GM12878 (cell line): ENCODE results near the gene SKAP1. TPM values are rescaled to one million over a fixed set of nuclear protein-coding genes. Genes with fewer than 3 reads are reported as not detected.

Experiments used
- ATAC-seq: fragments of 200-7000 bp; cut with Tn5 transposase; 3 replicates; pipeline ENCODE4 v1.9.1; 2020; ENCODE audit warnings: mild to moderate bottlenecking, moderate library complexity
- BruUV-seq: library from RNA; stranded (reverse); fragments of 400-500 nt; replicated peaks from 2 replicates; lab custom pipeline; 2021; lab: Mats Ljungman, UMichigan
- CTCF ChIA-PET: fragments of 300-600 bp; sonication (Branson Sonifier 250); formaldehyde crosslinking; extraction: SDS; loops from one replicate; lab custom pipeline; 2021; ENCODE audit warnings: inconsistent platforms; lab: Yijun Ruan, JAX
- POLR2A ChIA-PET: fragments of 350-600 bp; formaldehyde crosslinking; extraction: SDS; loops from one replicate; lab custom pipeline; 2021; ENCODE audit warnings: inconsistent platforms; lab: Charles Lee
- RAD21 ChIA-PET: fragments of 300-600 bp; sonication (Branson Sonifier 250); formaldehyde crosslinking; loops from one replicate; lab custom pipeline; 2023; ENCODE audit warnings: antibody characterized with exemption; ENCODE audit not compliant: unreplicated experiment; lab: Charles Lee
- SMC1A ChIA-PET: fragments of 300-600 bp; sonication (Branson Sonifier 250); formaldehyde crosslinking; loops from one replicate; lab custom pipeline; 2023; ENCODE audit not compliant: unreplicated experiment, uncharacterized antibody; lab: Charles Lee
- DNase-seq: peaks from one replicate; pipeline ENCODE4 v3.0.0-alpha.2; 2011; ENCODE audit warnings: low read depth, low spot score
- FAIRE-seq: peaks from 3 replicates; lab custom pipeline; 2011; peaks lifted over from hg19 to GRCh38; lab: Jason Lieb, UNC
- H2AFZ ChIP-seq: 2 replicates; pipeline ENCODE4 v1.6.0; 2011; ENCODE audit warnings: low read depth, low read length, control low read depth; ENCODE audit not compliant: control insufficient read depth
- H3K27ac ChIP-seq: 2 replicates; pipeline ENCODE4 v1.5.1; 2011; ENCODE audit warnings: control low read depth; ENCODE audit not compliant: control insufficient read depth, insufficient read depth
- H3K27me3 ChIP-seq, 2 experiments: replicated peaks in 1 of 2; 2 replicates each; pipeline versions ENCODE4 v1.6.0 to v1.6.1; 2011; ENCODE audit warnings: low read length in 1 of 2; ENCODE audit not compliant: control insufficient read depth in 2 of 2, insufficient read depth in 2 of 2
- H3K36me3 ChIP-seq, 2 experiments: 2 replicates each; pipeline ENCODE4 v1.5.1; 2011; ENCODE audit warnings: low read length in 1 of 2; ENCODE audit not compliant: control insufficient read depth in 2 of 2, insufficient read depth in 2 of 2
- H3K4me1 ChIP-seq: 2 replicates; pipeline ENCODE4 v1.6.1; 2011; ENCODE audit warnings: mild to moderate bottlenecking, low read length, moderate library complexity, mixed read lengths; ENCODE audit not compliant: control insufficient read depth, insufficient read depth
- H3K4me2 ChIP-seq: 2 replicates; pipeline ENCODE4 v1.6.0; 2011; ENCODE audit warnings: control low read depth; ENCODE audit not compliant: control insufficient read depth, insufficient read depth
- H3K4me3 ChIP-seq: fragments of 200-600 bp; sonication (generic); 2 replicates; pipeline ENCODE4 v1.5.1; 2016
- H3K79me2 ChIP-seq: 2 replicates; pipeline ENCODE4 v1.6.0; 2011; ENCODE audit warnings: low read length; ENCODE audit not compliant: control insufficient read depth, insufficient read depth
- H3K9ac ChIP-seq: 2 replicates; pipeline ENCODE4 v1.8.0; 2011; ENCODE audit warnings: low read length, control low read depth, mixed read lengths; ENCODE audit not compliant: control insufficient read depth, insufficient read depth
- H3K9me3 ChIP-seq: replicated peaks from 3 replicates; pipeline ENCODE4 v1.5.1; 2011; ENCODE audit warnings: mild to moderate bottlenecking, low read length; ENCODE audit not compliant: control insufficient read depth, insufficient read depth
- H4K20me1 ChIP-seq: 2 replicates; pipeline ENCODE4 v1.6.0; 2011; ENCODE audit not compliant: control insufficient read depth, insufficient read depth
- ATF2 ChIP-seq: IDR thresholded peaks from 2 replicates; pipeline ENCODE4 v1.6.1; 2012; ENCODE audit warnings: low read length, inconsistent platforms
- E2F8 ChIP-seq: fragments of 450-650 bp; IDR thresholded peaks from 2 replicates; pipeline ENCODE4 v1.6.1; 2018; ENCODE audit warnings: mild to moderate bottlenecking, low read depth, moderate library complexity; ENCODE audit not compliant: partially characterized antibody
- WGBS: methylation state at CpG from one replicate; pipeline ENCODE4 v1.1.6; 2016; ENCODE audit warnings: low lambda C conversion rate; ENCODE audit not compliant: insufficient replicate concordance, insufficient coverage; ENCODE audit errors: missing lambda C conversion rate; 5-methylcytosine and 5-hydroxymethylcytosine counted together
- in situ Hi-C: fragments of 300-500 bp; cut with MboI; formaldehyde crosslinking; loops from 9 replicates; pipeline ENCODE4 v1.14.3; 2018; ENCODE audit warnings: mixed read lengths
- intact Hi-C: fragments of 100-400 bp; cut with micrococcal nuclease; formaldehyde crosslinking; loops from one replicate; pipeline ENCODE4 v1.14.2; 2022; ENCODE audit not compliant: unreplicated experiment
- polyA plus RNA-seq, 11 experiments: library from polyadenylated mRNA; depleted of rRNA in 4 of 11; unstranded in 6 of 11; stranded (reverse) in 5 of 11; fragments of >200 nt; fragmentation: Nextera tagmentation in 4 of 11; fragmentation: Illumina TruSeq in 1 of 11; extraction: Ambion mirVana in 4 of 11; extraction: Trizol in 1 of 11; gene quantifications; 1 replicate in 1 of 11; 2 replicates in 10 of 11; pipeline versions ENCODE4 v1.2.1 to v1.2.3, GENCODE V29; 2011 to 2016; ENCODE audit warnings: inconsistent platforms in 2 of 11, missing spikeins in 2 of 11, low read depth in 1 of 11
- total RNA-seq, 4 experiments: library from RNA; depleted of rRNA in 3 of 4; stranded (reverse); fragments of >200 nt in 3 of 4; fragmentation: Illumina TruSeq in 1 of 4; extraction: Trizol in 1 of 4; gene quantifications; 2 replicates each; pipeline versions ENCODE4 v1.2.1 to v1.2.3, GENCODE V29; 2013 to 2021

Gene SKAP1
- total and polyA plus RNA-seq, 10 of the 15 experiments (the other 5 are each of a cell fraction or from before 2014, with no cell fraction given) = 17.1 to 97.6 (median 35.9) TPM

GRCh38 chr17:48477221-48477620 is 47.2 kb upstream of the SKAP1 start:
- ChIA-PET SMC1A (interaction anchor here (0.6 to 2.3 kb wide), 16 partner anchors 10 to 347 kb away, joined by 3 to 17 read pairs (median 5); partner anchors contain the start of gene HOXB5), RAD21 (interaction anchor here (0.7 to 1.8 kb wide), 7 partner anchors 20 to 126 kb away, joined by 3 to 7 read pairs (median 3); no protein-coding TSS in a partner anchor), POLR2A (interaction anchor here (0.6 to 1.4 kb wide), 10 partner anchors 8 to 538 kb away, joined by 3 to 7 read pairs (median 4); no protein-coding TSS in a partner anchor), CTCF (interaction anchor here (0.6 to 2.4 kb wide), 15 partner anchors 15 to 446 kb away, joined by 3 to 12 read pairs (median 4); partner anchors contain the start of gene HOXB5)
- Histone ChIP-seq H3K4me3 (no peak overlapping the region), H4K20me1 (no peaks in the 10 kb centered on the region), H3K4me1 (peaks cover 18% of the 10 kb centered on the region), H3K27me3 (no peaks in the 10 kb centered on the region), H3K27ac (no peak overlapping the region), H3K4me2 (no peak overlapping the region), H3K9ac (no peak overlapping the region), H3K79me2 (no peaks in the 10 kb centered on the region), H3K36me3 (no peaks in the 10 kb centered on the region), H3K9me3 (no peaks in the 10 kb centered on the region), H2AFZ (no peak overlapping the region)
- DNase-seq (no peak), ATAC-seq (no peak), FAIRE-seq (no peak)
- no TSS peak for BruUV-seq
- intact Hi-C loops = no loop called here
- WGBS = 10% methylated on average over 1 of the region's 1 CpG
- in situ Hi-C loops = no loop called here
- TF ChIP-seq ATF2 (no peak), E2F8 (no peak)
